Peyer's patch (tissue), 4 donors: ENCODE measurements around the gene CRIM1. TPM values are rescaled to one million over a fixed set of nuclear protein-coding genes. Genes with fewer than 3 reads are reported as not detected.
A peak's percentile ranks its signal among the peaks of the same experiment; 100 is the strongest.

ENCODE experiments used
- DNase-seq, 3 donors: peaks; one replicate each; pipeline ENCODE4 v3.0.0-alpha.2; 2017 to 2019
- H3K27ac ChIP-seq, 4 donors: fragments of 200-600 bp; sonication (generic); one replicate each; pipeline ENCODE4 v1.5.1; 2016 to 2019
- H3K27me3 ChIP-seq, 2 donors: fragments of 200-600 bp; sonication (generic); one replicate each; pipeline ENCODE4 v1.5.1; 2019
- H3K36me3 ChIP-seq, 3 donors: fragments of 200-600 bp; sonication (generic); one replicate each; pipeline ENCODE4 v1.5.1; 2016 to 2019
- H3K4me1 ChIP-seq, 4 donors: fragments of 200-600 bp; sonication (generic); one replicate each; pipeline ENCODE4 v1.5.1; 2016 to 2019
- H3K4me3 ChIP-seq, 4 donors: fragments of 200-600 bp; sonication (generic); 1 replicate in 3 of 4; 2 replicates in 1 of 4; pipeline ENCODE4 v1.5.1; 2016 to 2019; ENCODE audit warnings: mild to moderate bottlenecking in 1 of 4
- H3K9me3 ChIP-seq, 4 donors: fragments of 200-600 bp; sonication (generic); one replicate each; pipeline ENCODE4 v1.5.1; 2016 to 2019; ENCODE audit warnings: mild to moderate bottlenecking in 1 of 4
- POLR2A ChIP-seq, 2 donors: fragments of 450-650 bp; IDR thresholded peaks; one replicate each; pipeline ENCODE4 v1.5.1; 2017; ENCODE audit warnings: antibody characterized with exemption in 2 of 2, mild to moderate bottlenecking in 2 of 2, moderate library complexity in 2 of 2
- total RNA-seq, 4 donors: library from RNA; depleted of rRNA; stranded (reverse); fragments of >200 nt; gene quantifications; one replicate each; pipeline ENCODE4 v1.1.0, GENCODE V29; 2016
- TF ChIP-seq, protein P1 (sequence below), 6 experiments: fragments of 450-650 bp in 4 of 6; fragments of 200-600 bp in 2 of 6; sonication (generic) in 1 of 6; IDR thresholded peaks; one replicate each; pipeline ENCODE4 v1.5.1; 2017 to 2019; ENCODE audit warnings: antibody characterized with exemption in 6 of 6, mild to moderate bottlenecking in 3 of 6, moderate library complexity in 1 of 6

Gene CRIM1
- total RNA-seq, 4 donors from 2014 or later, result 29.9 to 181 (median 63.6) TPM

DNA sequence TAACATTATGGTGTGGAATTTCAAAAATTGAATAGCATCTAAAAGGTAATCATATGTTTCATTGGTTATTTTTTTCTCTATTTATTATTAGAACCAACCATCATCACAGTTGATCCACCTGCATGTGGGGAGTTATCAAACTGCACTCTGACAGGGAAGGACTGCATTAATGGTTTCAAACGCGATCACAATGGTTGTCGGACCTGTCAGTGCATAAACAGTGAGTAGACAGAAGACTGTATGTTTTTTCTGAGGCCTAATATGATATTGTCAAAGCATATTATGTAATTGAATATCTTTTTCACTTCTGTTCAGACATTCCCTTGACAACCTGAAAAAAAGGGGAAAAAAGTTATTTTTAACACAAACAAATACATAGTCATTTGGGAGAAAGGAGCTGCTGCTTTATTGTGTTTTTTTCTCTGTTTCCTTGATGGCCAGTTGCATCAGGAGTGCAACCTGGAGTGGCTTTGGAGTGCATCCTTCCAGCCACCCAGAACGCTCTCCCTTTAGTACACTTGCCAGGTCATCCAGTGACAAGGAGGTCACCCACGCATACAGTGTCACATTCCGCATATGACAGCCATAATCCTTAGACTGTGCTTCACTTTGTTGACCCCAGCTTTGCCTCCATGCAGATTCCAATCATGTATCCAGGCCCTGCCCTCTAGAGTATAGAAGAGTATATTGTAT lies 143.7 kb downstream of the CRIM1 start:
- no peak for DNase-seq
- Histone ChIP-seq H3K27ac (no peak overlapping the region), H3K4me1 (no peaks in the 10 kb centered on the region), H3K4me3 (no peak overlapping the region), H3K36me3 (peaks cover 0 to 18% (median 0%) of the 10 kb centered on the region in 3 donors), H3K27me3 (no peaks in the 10 kb centered on the region), H3K9me3 (no peaks in the 10 kb centered on the region)
- TF ChIP-seq, protein P1, sequence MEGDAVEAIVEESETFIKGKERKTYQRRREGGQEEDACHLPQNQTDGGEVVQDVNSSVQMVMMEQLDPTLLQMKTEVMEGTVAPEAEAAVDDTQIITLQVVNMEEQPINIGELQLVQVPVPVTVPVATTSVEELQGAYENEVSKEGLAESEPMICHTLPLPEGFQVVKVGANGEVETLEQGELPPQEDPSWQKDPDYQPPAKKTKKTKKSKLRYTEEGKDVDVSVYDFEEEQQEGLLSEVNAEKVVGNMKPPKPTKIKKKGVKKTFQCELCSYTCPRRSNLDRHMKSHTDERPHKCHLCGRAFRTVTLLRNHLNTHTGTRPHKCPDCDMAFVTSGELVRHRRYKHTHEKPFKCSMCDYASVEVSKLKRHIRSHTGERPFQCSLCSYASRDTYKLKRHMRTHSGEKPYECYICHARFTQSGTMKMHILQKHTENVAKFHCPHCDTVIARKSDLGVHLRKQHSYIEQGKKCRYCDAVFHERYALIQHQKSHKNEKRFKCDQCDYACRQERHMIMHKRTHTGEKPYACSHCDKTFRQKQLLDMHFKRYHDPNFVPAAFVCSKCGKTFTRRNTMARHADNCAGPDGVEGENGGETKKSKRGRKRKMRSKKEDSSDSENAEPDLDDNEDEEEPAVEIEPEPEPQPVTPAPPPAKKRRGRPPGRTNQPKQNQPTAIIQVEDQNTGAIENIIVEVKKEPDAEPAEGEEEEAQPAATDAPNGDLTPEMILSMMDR (IDR thresholded peaks at IDR 0.05), result no peak

DNA sequence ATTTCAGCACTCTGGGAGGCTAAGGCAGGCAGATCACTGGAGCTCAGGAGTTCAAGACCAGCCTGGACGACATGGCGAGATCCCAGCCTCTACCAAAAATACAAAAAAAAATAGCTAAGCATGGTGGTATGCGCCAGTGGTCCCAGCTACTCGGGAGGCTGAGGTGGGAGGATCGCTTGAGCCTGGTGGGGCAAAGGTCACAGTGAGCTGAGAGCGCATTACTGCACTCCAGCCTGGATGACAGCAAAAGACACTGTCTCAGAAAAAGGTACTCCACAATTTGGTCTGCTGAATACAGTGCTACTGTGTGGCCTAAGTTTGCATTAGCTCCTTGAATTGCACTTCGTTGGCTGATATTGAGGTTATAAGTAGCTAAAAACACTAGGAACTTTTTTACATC lies 144.5 kb downstream of the CRIM1 start:
- H3K9me3 ChIP-seq, result no peaks in the 10 kb centered on the region
- H3K4me3 ChIP-seq, result no peak overlapping the region
- DNase-seq, result no peak
- H3K27me3 ChIP-seq, result no peaks in the 10 kb centered on the region
- H3K36me3 ChIP-seq, result peaks cover 0 to 18% (median 0%) of the 10 kb centered on the region in 3 donors
- H3K4me1 ChIP-seq, result no peaks in the 10 kb centered on the region
- no peak overlapping the region for H3K27ac ChIP-seq
- no peak for TF ChIP-seq POLR2A (IDR thresholded peaks at IDR 0.05)
- TF ChIP-seq, protein P1 (IDR thresholded peaks at IDR 0.05), result no peak

- TF ChIP-seq POLR2A (IDR thresholded peaks at IDR 0.05), result no peak
- TF ChIP-seq, protein P1 (IDR thresholded peaks at IDR 0.05), result no peak
- H3K4me1 ChIP-seq, result no peaks in the 10 kb centered on the region
- H3K4me3 ChIP-seq, result no peak overlapping the region
- H3K27ac ChIP-seq, result no peak overlapping the region
- peaks cover 0 to 18% (median 0%) of the 10 kb centered on the region in 3 donors for H3K36me3 ChIP-seq
- DNase-seq, result no peak
- H3K9me3 ChIP-seq, result no peaks in the 10 kb centered on the region
- H3K27me3 ChIP-seq, result no peaks in the 10 kb centered on the region
Observed at GRCh38 chr2:36502081-36502480, 146.5 kb downstream of the CRIM1 start.

- no peak for TF ChIP-seq POLR2A (IDR thresholded peaks at IDR 0.05)
- TF ChIP-seq, protein P1 (IDR thresholded peaks at IDR 0.05), result peak in 4 of 6 experiments; percentile 46 to 65 (median 62)
- DNase-seq, result peak in 1 of 3 donors; percentile 66
- no peaks in the 10 kb centered on the region for H3K9me3 ChIP-seq
Observed at GRCh38 chr2:36507408-36507812, 151.8 kb downstream of the CRIM1 start.

DNA sequence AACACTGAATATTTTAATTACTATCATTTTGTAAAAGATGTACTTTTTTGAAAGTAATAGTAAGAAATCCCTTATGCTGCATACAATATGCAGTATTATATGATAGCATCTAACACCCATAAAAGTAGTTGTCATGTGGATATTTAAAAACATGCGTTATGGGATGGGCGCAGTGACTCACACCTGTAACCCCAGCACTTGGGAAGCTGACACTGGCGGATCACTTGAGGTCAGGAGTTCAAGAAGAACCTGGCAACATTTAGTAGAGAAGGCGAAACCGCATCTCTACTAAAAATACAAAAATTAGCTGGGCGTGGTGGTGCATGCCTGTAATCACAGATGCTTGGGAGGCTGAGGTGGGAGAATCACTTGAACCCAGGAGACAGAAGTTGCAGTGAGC lies 153.5 kb downstream of the CRIM1 start:
- TF ChIP-seq POLR2A (IDR thresholded peaks at IDR 0.05), result no peak
- TF ChIP-seq, protein P1 (IDR thresholded peaks at IDR 0.05), result no peak

More at GRCh38 chr2:36507408-36507812, 151.8 kb downstream of the CRIM1 start:
- no peaks in the 10 kb centered on the region for H3K4me1 ChIP-seq
- no peaks in the 10 kb centered on the region for H3K27me3 ChIP-seq
- H3K27ac ChIP-seq, result no peak overlapping the region
- H3K4me3 ChIP-seq, result no peak overlapping the region
- H3K36me3 ChIP-seq, result peaks cover 0 to 6% (median 0%) of the 10 kb centered on the region in 3 donors

More for the DNA sequence above, 153.5 kb downstream of the CRIM1 start:
- Histone ChIP-seq H3K9me3 (no peaks in the 10 kb centered on the region), H3K4me1 (no peaks in the 10 kb centered on the region), H3K27ac (no peak overlapping the region), H3K4me3 (no peak overlapping the region), H3K27me3 (no peaks in the 10 kb centered on the region), H3K36me3 (peaks cover 0 to 21% (median 0%) of the 10 kb centered on the region in 3 donors)
- DNase-seq, result no peak
